AG10803 (cell line): ENCODE data around the gene GLRX3.

Source experiments
- DNase-seq: peaks from one replicate; pipeline ENCODE4 v3.0.0; 2010; ENCODE audit warnings: low read depth
- H3K4me3 ChIP-seq: 2 replicates; pipeline ENCODE4 v1.5.1; 2011; ENCODE audit warnings: mild to moderate bottlenecking, low read length, control low read depth
- CTCF ChIP-seq: conservative IDR thresholded peaks from 2 replicates; pipeline ENCODE4 v1.5.1; 2011; ENCODE audit warnings: mild to moderate bottlenecking, low read length, control low read depth, inconsistent platforms

The GLRX3 gene

GRCh38 chr10:130208807-130209206 is 72.6 kb downstream of the GLRX3 start:
- no peak for TF ChIP-seq CTCF
- H3K4me3 ChIP-seq: no peak overlapping the region
- DNase-seq: no peak

- H3K4me3 ChIP-seq: no peak overlapping the region
- no peak for DNase-seq
- no peak for TF ChIP-seq CTCF
Observed at GRCh38 chr10:130212746-130213145, 76.6 kb downstream of the GLRX3 start.

- no peak overlapping the region for H3K4me3 ChIP-seq
- no peak for TF ChIP-seq CTCF
- DNase-seq: no peak
Observed at GRCh38 chr10:130213286-130214080, 77.3 kb downstream of the GLRX3 start.

GRCh38 chr10:130214431-130214830 is 78.2 kb downstream of the GLRX3 start:
- H3K4me3 ChIP-seq: no peak overlapping the region
- no peak for DNase-seq
- no peak for TF ChIP-seq CTCF

- DNase-seq: no peak
- no peak overlapping the region for H3K4me3 ChIP-seq
- no peak for TF ChIP-seq CTCF
Observed at GRCh38 chr10:130215151-130215930, 79.2 kb downstream of the GLRX3 start.

GRCh38 chr10:130215931-130216231 is 79.7 kb downstream of the GLRX3 start:
- no peak for DNase-seq
- no peak overlapping the region for H3K4me3 ChIP-seq
- TF ChIP-seq CTCF: no peak

GRCh38 chr10:130218181-130218641 is 82.0 kb downstream of the GLRX3 start:
- no peak overlapping the region for H3K4me3 ChIP-seq
- no peak for TF ChIP-seq CTCF
- no peak for DNase-seq
